Pancreas (tissue), 10 donors: Measurements from ENCODE around the gene ARHGEF3. TPM values are rescaled to one million over a fixed set of nuclear protein-coding genes. Genes with fewer than 3 reads are reported as not detected.

Experiments
- ATAC-seq, 4 donors: fragments of 200-7000 bp; cut with Tn5 transposase; one replicate each; pipeline versions ENCODE4 v1.8.0 to v1.9.1; 2020; ENCODE audit warnings: mild to moderate bottlenecking in 4 of 4, moderate library complexity in 4 of 4
- DNase-seq, 6 donors: peaks; one replicate each; pipeline ENCODE4 v3.0.0-alpha.2; 2020
- FAIRE-seq: peaks from 2 replicates; lab custom pipeline; 2012; peaks lifted over from hg19 to GRCh38; lab: Jason Lieb, UNC
- H3K27ac ChIP-seq, 4 donors: fragments of 200-600 bp; sonication (generic); 1 replicate in 3 of 4; 2 replicates in 1 of 4; pipeline versions ENCODE4 v1.5.0 to v1.8.0; 2020
- H3K27me3 ChIP-seq, 4 donors: fragments of 200-600 bp; one replicate each; pipeline ENCODE4 v1.8.0; 2021
- H3K36me3 ChIP-seq, 3 donors: fragments of 200-600 bp; sonication (generic) in 1 of 3; one replicate each; pipeline versions ENCODE4 v1.5.0 to v1.8.0; 2020 to 2021
- H3K4me1 ChIP-seq, 3 donors: fragments of 200-600 bp; one replicate each; pipeline ENCODE4 v1.8.0; 2021
- H3K4me3 ChIP-seq, 4 donors: fragments of 200-600 bp; sonication (generic) in 2 of 4; one replicate each; pipeline versions ENCODE4 v1.5.0 to v1.8.0; 2020 to 2021
- H3K9me3 ChIP-seq, 4 donors: fragments of 200-600 bp; one replicate each; pipeline ENCODE4 v1.8.0; 2021
- CTCF ChIP-seq, 4 donors: fragments of 200-600 bp; sonication (generic) in 3 of 4; IDR thresholded peaks; one replicate each; pipeline versions ENCODE4 v1.5.0 to v1.8.0; 2021; ENCODE audit warnings: antibody characterized with exemption in 4 of 4
- WGBS, 2 donors: extraction: QIAGEN DNeasy Blood & Tissue Kit; methylation state at CpG; one replicate each; pipeline ENCODE4 v1.1.7; 2013; 5-methylcytosine and 5-hydroxymethylcytosine counted together
- intact Hi-C, 3 donors: fragments of 100-400 bp; cut with DNase I; formaldehyde crosslinking; loops; one replicate each; pipeline versions ENCODE4 v1.11.1 to v1.14.2; 2022
- polyA plus RNA-seq, 2 donors: library from polyadenylated mRNA; stranded (reverse); fragments of 200-250 nt; gene quantifications; one replicate each; pipeline ENCODE4 v1.2.3, GENCODE V29; 2013
- total RNA-seq, 6 donors: library from RNA; stranded (reverse); fragmentation: NEBNext Ultra II Directional in 4 of 6; extraction: Animal tissue kit (Norgen Biotek cat#: 25700) in 4 of 6; gene quantifications; one replicate each; pipeline versions ENCODE4 v1.2.1 to v1.2.4, GENCODE V29; 2021 to 2023
- donor health status: healthy with polysubstance abuse.
- donor health status: DM: no; HTN: no; CAD: no; lungs with moderate emphysema.
- donor health status: DM: no; HTN: no; CAD: no.
- donor health status: control.
- donor health status: control.
- donor health status: Bipolar disorder and iron deficiency.
- donor health status: DM: yes; HTN: yes; CAD: no.
- donor health status: DM: no; HTN: no; CAD: no.
- donor health status: DM: no; HTN: no; CAD: no.
- donor health status: DM: yes; HTN: yes; CAD: no.

Gene ARHGEF3
- total and polyA plus RNA-seq, 8 donors: 11.4 to 36.5 (median 25.6) TPM

- FAIRE-seq: no peak
- Histone ChIP-seq H3K27me3 (no peaks in the 10 kb centered on the region), H3K9me3 (no peaks in the 10 kb centered on the region), H3K4me3 (no peak overlapping the region), H3K27ac (peak overlapping the region; percentile 4 to 85 (median 61)), H3K4me1 (peaks cover 43 to 70% (median 49%) of the 10 kb centered on the region in 3 donors), H3K36me3 (no peaks in the 10 kb centered on the region)
- intact Hi-C loops: loop anchor here in 2 of 3 donors (10.0 kb wide), 1 partner anchor 50 kb away; no protein-coding TSS in a partner anchor
- no peak for TF ChIP-seq CTCF (IDR thresholded peaks at IDR 0.05)
- peak in 3 of 4 donors; percentile 13 to 33 (median 16) for ATAC-seq
- WGBS, 2 donors: 50 to 55% methylated on average over 7 of the region's 7 CpGs
- DNase-seq: no peak
These were observed 6.5 kb downstream of the ARHGEF3 start for GRCh38 chr3:56795097-56795828.

- intact Hi-C loops: loop anchor here in 2 of 3 donors (10.0 kb wide), 1 partner anchor 47 kb away; no protein-coding TSS in a partner anchor
- Histone ChIP-seq H3K27me3 (no peaks in the 10 kb centered on the region), H3K4me1 (peaks cover 58 to 80% (median 64%) of the 10 kb centered on the region in 3 donors), H3K4me3 (no peak overlapping the region), H3K9me3 (no peaks in the 10 kb centered on the region), H3K27ac (peak overlapping the region in 2 of 4 donors; percentile 36 to 65), H3K36me3 (no peaks in the 10 kb centered on the region)
- no peak for FAIRE-seq
- peak in 1 of 4 donors; percentile 28 for ATAC-seq
- 61 to 66% methylated on average over 1 of the region's 1 CpG for WGBS, 2 donors
- no peak for TF ChIP-seq CTCF (IDR thresholded peaks at IDR 0.05)
- DNase-seq: peak in 1 of 6 donors; percentile 34
These were observed 9.6 kb downstream of the ARHGEF3 start for GRCh38 chr3:56792193-56792592.

GRCh38 chr3:56790016-56790821, 11.5 kb downstream of the ARHGEF3 start:
- DNase-seq (no peak), ATAC-seq (peak in 2 of 4 donors; percentile 3 to 7), FAIRE-seq (no peak)
- no peaks in the 10 kb centered on the region for H3K27me3 ChIP-seq
- no peaks in the 10 kb centered on the region for H3K9me3 ChIP-seq
- peak overlapping the region in 3 of 4 donors; percentile 16 to 79 (median 65) for H3K27ac ChIP-seq
- H3K4me1 ChIP-seq: peaks cover 66 to 82% (median 71%) of the 10 kb centered on the region in 3 donors
- WGBS, 2 donors: 33% methylated on average over 6 of the region's 6 CpGs
- intact Hi-C loops: loop anchor here in 2 of 3 donors (10.0 kb wide), 1 partner anchor 45 kb away; no protein-coding TSS in a partner anchor
- no peak overlapping the region for H3K4me3 ChIP-seq
- no peak for TF ChIP-seq CTCF (IDR thresholded peaks at IDR 0.05)
- no peaks in the 10 kb centered on the region for H3K36me3 ChIP-seq

- intact Hi-C loops: no loop called here
- FAIRE-seq (no peak), ATAC-seq (no peak), DNase-seq (no peak)
- Histone ChIP-seq H3K27me3 (no peaks in the 10 kb centered on the region), H3K4me1 (peaks cover 72 to 87% (median 75%) of the 10 kb centered on the region in 3 donors), H3K9me3 (no peaks in the 10 kb centered on the region), H3K27ac (peak overlapping the region in 2 of 4 donors; percentile 63 to 79), H3K4me3 (no peak overlapping the region), H3K36me3 (no peaks in the 10 kb centered on the region)
- TF ChIP-seq CTCF (IDR thresholded peaks at IDR 0.05): no peak
- WGBS, 2 donors: 48 to 60% methylated on average over 3 of the region's 3 CpGs
These were observed 12.7 kb downstream of the ARHGEF3 start for GRCh38 chr3:56789076-56789475.
